GM19240 (cell line): ENCODE data around the gene NNMT.
"Not testable (repeated sequence)": the region's sequence is repeated elsewhere in the genome, so short reads cannot be mapped to it uniquely, and the experiment has no call there.

Source experiments
- DNase-seq: peaks from one replicate; pipeline ENCODE4 v3.0.0; 2011; ENCODE audit warnings: low spot score; ENCODE audit not compliant: insufficient read length

Gene NNMT

GRCh38 chr11:114308689-114309089 lies 12.5 kb downstream of the NNMT start:
- no peak for DNase-seq

DNA sequence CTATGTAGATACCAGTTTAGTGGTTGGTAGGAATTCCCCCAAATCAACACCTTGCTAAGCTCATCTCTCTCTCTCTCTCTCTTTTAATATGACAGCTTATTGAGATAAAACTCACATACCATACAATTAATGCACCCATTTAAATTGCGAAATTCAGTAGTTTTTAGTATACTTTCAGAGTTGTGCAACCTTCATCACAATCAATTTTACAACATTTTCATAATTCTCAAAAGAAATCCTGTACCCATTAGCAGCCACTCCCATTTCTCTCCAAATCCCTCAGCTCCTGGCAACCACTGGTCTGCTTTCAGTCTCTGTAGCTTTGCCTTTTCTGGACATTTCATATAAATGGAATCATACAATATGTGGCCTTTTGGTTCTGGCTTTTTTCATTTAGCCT lies 13.3 kb downstream of the NNMT start:
- DNase-seq: no peak

DNA sequence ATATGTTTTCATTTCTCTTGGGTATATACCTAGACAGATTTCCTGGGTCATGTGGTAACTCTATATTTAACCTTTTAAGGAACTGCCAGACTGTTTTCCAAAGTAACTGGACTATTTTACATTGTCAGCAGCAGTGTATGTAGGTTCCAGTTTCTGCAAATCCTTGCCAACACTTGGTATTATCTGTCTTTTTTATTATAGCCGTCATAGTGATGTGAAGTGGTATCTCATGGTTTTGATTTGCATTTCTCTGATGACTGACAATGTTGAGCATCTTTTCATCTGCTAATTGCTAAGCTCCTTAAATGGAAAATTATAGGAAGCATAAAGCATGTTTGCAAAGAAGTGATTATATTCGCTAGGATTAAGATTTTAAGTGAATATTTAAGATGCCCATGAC lies 13.9 kb downstream of the NNMT start:
- DNase-seq: no peak

- no peak for DNase-seq
Measured at GRCh38 chr11:114311946-114312345, 15.7 kb downstream of the NNMT start.

DNA sequence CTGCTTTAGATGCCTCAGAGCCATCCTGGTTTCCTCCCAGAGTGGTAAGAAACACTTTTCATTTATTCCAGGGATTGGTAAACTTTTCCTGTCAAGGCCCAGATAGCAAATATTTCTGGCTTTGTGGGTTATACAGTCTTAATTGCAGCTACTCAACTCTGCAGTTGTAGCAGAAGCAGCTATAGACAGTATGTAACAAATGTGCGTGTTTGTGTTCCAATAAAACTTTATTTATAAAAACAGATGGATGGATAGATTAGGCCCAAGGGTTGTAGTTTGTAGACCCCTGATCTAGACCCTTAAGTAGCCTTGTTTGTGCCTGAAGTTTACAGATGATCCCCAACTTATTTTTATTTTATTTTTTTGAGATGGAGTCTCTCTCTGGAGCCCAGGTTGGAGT lies 17.9 kb downstream of the NNMT start:
- DNase-seq: no peak

- no peak for DNase-seq
Measured at GRCh38 chr11:114315749-114316368, 19.7 kb downstream of the NNMT start.

DNA sequence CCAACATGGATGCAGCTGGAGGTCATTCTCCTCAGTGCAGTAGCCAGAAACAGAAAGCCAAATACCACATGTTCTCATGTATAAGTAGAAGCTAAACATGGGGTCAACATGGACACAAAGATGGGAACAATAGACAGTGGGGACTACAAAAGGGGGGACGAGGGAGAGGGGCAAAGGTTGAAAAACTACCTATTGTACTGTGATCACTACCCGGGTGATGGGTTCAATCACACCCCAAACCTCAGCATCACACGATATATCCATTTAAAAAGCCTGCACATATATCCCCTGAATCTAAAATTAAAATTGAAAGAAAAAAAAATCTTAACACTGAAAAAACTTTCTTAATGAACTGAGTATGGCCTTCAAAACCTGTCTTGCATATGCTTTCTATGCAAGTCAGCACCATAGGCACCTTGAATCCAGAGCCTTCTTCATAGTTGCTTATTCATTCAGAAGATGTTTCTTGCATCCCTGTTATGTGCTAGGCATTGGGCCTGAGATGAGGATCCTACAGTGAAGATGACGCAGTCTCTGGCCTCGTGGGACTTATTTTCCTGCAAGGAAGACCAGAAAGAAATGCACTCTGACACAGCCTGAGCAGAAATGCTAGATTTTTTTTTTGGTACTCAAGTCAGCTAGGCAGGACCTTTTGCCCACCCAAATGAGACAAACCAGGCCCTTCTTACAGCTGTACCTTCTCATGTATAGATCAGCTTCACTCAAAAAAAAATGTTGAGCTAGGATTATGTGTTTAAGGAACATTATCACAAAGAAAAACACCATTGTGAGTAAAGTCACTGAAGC lies 21.0 kb downstream of the NNMT start:
- DNase-seq: no peak

DNA sequence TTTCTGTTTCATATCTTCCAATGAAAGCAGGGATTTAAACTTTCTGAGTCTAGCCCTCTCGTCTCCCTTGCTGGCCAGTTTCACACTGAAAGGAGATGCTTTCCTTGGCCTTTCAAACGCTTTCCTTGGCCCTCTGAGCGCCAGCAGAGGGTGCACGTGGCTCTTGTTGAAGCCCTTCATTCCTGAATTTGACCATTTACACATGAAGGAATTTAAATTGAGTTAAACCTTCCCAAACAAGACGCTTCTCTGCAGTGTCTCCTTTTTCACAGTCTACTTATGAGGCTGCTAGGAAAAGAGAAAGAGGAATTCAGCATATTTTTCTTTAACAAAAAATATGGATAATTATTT lies 21.6 kb downstream of the NNMT start:
- no peak for DNase-seq

GRCh38 chr11:114318361-114318760 lies 22.2 kb downstream of the NNMT start:
- no peak for DNase-seq

- no peak for DNase-seq
Measured at GRCh38 chr11:114319716-114320328, 23.6 kb downstream of the NNMT start.

DNA sequence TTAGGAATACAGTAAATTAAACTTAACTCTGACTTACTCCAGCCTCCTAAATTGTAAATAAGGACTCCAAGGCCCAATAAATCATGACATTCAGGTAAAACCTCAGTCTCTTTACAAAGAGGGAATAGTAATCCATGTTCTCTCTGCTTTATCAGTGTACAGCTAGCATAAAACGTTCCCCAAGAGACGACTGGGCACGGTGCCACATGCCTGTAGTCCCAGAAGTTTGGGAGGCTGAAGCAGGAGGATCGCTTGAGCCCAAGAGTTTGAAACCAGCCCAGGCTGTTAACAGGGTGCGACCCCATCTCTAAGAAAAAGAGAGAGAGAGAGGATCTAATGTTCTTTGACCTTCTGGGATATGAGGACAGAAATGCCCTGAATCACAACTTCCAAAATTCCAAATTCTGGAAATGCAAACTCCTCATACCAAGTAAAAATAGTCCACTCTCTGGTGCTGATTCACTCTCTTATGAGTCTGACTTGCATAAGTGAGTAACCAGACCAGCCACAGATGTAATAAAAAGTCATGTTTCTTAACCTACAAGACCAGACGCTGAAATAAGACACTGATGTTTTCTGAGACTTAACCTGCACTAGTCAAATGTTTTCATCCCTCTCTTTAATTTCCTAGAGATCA lies 25.5 kb downstream of the NNMT start:
- no peak for DNase-seq

DNA sequence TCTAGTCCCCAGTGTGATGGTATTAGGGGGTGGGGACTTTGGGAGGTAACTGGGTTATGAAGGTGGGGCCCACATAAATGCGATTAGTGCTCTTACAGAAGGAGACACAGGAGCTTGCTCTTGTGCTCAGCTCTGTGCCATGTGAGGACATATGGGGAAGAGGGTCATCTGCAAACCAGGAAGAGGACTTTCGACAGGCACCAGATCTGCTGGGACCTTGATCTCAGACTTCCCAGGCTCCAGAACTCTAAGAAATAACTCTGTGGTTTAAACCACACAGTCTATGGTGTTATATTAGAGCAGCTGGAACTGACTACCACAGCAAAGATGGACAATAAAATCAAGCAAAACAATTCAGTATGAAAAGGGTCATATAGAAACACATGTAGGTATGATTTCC lies 26.7 kb downstream of the NNMT start:
- no peak for DNase-seq

GRCh38 chr11:114326151-114326550 lies 30.0 kb downstream of the NNMT start:
- DNase-seq: no peak

DNA sequence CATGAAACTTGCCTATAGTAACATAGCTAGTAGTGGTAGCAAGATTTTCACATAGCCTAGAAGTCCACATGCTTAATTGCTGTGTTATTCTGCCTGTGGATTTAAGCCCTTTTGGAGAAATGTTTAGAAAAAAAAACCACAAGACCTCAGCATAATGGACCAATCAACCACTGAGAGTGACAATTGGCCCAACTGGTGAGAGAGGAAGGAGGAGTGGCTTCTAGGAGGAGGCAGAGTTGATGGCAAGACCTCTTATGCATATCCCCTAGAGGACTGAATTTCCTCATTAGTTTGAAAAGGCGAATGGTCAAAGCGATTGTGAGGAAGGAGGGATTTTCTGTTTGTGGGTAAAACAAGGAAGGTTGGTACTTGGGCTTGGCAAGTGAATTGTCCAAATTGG lies 30.6 kb downstream of the NNMT start:
- DNase-seq: no peak

DNA sequence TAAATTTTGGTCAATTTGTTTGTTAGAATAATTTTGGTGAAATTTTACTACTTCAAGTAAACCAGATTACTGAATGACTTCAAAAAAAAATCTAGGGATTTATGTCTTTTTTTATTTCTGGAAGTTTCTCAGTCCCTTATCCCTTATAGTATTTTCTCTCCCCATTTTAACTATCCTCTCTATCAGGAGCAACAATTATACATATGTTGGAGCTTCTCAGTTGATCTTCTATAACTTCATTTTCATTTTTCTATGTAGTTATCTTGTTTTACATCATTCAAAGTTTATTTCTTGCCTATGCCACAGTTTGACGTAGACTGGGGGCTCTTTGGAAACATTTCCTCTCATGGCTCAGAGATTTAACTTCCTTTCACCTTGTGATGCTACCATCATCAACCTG lies 34.2 kb downstream of the NNMT start:
- DNase-seq: no peak

DNA sequence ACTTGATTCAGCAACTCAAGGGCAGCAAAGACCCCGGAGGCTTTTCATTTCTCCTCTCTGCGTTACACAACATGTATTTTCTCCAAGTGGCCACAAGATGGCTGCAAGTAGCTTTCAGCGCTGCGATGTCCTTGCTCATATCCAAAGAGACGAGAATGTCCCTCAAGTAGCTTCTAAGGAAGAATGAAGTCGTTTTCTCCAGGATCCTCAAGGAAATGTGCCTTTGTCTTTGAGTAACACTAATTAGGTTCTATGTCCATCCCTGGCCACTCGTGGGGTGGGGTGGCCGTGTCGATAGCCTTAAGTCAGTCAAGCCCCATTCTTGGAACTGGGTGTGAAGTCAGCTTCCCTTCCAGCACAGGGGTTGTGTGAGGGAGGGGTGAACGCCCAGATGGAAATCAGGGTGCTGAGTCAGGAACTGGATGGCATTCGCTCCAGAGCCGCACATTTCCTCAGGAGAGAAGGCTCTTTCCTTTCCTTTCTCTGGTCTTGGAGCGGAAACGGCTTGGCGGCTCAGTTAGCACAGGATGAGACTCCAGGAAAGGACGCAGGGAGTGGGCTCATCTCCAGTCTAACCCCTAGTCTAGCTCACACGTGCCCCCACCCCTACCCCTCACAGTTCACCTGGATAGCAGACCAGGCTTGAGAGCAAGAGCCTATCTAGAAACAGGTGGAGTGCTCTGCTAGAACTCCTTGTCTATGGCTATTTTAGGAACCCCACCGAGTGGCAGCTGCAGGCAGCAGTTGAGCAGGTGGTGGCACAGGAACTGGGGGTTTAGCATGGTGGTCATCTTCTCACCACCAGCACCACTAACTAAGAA lies 44.3 kb downstream of the NNMT start:
- DNase-seq: no peak

DNA sequence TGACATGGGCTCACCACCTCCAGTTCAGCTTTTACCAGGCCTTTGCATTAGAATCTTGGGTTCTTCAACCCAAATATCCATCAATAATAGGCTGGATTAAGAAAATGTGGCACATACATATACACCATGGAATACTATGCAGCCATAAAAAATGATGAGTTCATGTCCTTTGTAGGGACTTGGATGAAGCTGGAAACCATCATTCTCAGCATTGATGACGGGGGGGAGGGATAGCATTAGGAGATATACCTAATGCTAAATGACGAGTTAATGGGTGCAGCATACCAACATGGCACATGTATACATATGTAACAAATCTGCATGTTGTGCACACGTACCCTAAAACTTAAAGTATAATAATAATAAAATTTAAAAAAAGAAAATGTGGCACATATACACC lies 45.5 kb downstream of the NNMT start:
- not testable (repeated sequence) for DNase-seq

DNA sequence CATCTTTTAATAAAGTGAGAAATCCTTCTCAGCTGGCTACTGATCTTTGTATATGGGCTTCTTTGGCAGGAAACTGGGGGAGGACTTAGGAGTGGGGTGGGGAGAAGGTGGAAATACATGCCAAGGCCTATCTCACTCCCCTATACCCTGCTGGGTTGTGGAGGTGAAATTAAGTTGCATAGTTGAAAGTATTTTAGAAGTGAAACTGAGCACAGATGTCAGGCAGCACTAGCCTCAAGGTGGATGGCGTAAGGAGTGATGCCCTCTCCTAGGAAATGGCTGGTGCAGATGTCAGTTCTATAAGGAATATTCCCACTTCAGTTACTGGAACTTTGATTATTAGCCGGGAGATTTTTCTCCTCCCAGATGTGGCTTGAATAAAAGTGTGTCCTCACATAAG lies 46.3 kb downstream of the NNMT start:
- no peak for DNase-seq

GRCh38 chr11:114343020-114343419 lies 46.8 kb downstream of the NNMT start:
- no peak for DNase-seq

DNA sequence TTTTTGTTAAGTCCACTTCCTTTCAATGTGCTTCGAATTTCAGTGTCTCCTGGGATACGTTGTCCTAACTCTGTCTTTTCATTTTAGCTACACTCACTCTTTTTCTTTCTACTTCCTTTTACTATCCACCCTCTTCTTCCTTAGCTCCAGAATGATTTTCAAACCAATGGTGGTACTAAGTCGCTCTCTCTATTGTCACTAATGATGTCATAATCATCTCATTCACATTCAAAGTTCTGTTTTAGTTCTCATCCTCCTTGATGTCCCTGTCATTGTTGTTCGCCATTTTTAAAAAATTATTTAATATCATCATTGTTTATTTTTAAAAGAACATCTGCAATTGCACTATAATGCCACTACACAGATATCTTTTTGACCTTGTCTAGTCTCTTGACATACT lies 47.3 kb downstream of the NNMT start:
- DNase-seq: no peak

GRCh38 chr11:114344494-114344893 lies 48.3 kb downstream of the NNMT start:
- no peak for DNase-seq
